Bronchial epithelial cell (primary cell): Measurements from ENCODE around the gene RPTOR. TPM values are rescaled to one million over a fixed set of nuclear protein-coding genes. Genes with fewer than 3 reads are reported as not detected.

Experiments used
- DNase-seq: peaks from one replicate; pipeline ENCODE4 v3.0.0-alpha.2; 2010; ENCODE audit warnings: low read depth
- FAIRE-seq: peaks from 2 replicates; lab custom pipeline; 2011; peaks lifted over from hg19 to GRCh38; lab: Jason Lieb, UNC
- H3K27me3 ChIP-seq: 2 replicates; pipeline ENCODE4 v1.5.1; 2011; ENCODE audit warnings: low read length; ENCODE audit not compliant: control insufficient read depth, insufficient read depth
- H3K36me3 ChIP-seq: 2 replicates; pipeline ENCODE4 v1.5.1; 2011; ENCODE audit warnings: low read length; ENCODE audit not compliant: control insufficient read depth, insufficient read depth
- H3K4me3 ChIP-seq: 2 replicates; pipeline ENCODE4 v1.5.1; 2011; ENCODE audit warnings: mild to moderate bottlenecking, low read depth, low read length, control low read depth
- total RNA-seq: library from RNA; depleted of rRNA; stranded (reverse); fragments of >200 nt; gene quantifications from 2 replicates; pipeline ENCODE4 v1.2.1, GENCODE V29; 2014
- TF ChIP-seq, protein P1 (sequence below): IDR thresholded peaks from 2 replicates; pipeline ENCODE4 v1.5.1; 2011; ENCODE audit warnings: mild to moderate bottlenecking, moderate library complexity, low read length, control low read depth, inconsistent platforms; ENCODE audit not compliant: insufficient read depth, severe bottlenecking

Gene RPTOR
- total RNA-seq, 1 donor from 2014 or later: 14.0 TPM

- DNase-seq (no peak), FAIRE-seq (no peak)
- Histone ChIP-seq H3K36me3 (no peaks in the 10 kb centered on the region), H3K27me3 (no peaks in the 10 kb centered on the region), H3K4me3 (no peak overlapping the region)
- TF ChIP-seq, protein P1, sequence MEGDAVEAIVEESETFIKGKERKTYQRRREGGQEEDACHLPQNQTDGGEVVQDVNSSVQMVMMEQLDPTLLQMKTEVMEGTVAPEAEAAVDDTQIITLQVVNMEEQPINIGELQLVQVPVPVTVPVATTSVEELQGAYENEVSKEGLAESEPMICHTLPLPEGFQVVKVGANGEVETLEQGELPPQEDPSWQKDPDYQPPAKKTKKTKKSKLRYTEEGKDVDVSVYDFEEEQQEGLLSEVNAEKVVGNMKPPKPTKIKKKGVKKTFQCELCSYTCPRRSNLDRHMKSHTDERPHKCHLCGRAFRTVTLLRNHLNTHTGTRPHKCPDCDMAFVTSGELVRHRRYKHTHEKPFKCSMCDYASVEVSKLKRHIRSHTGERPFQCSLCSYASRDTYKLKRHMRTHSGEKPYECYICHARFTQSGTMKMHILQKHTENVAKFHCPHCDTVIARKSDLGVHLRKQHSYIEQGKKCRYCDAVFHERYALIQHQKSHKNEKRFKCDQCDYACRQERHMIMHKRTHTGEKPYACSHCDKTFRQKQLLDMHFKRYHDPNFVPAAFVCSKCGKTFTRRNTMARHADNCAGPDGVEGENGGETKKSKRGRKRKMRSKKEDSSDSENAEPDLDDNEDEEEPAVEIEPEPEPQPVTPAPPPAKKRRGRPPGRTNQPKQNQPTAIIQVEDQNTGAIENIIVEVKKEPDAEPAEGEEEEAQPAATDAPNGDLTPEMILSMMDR: no peak
Measured at GRCh38 chr17:80868022-80868609, 323.5 kb downstream of the RPTOR start.

DNA sequence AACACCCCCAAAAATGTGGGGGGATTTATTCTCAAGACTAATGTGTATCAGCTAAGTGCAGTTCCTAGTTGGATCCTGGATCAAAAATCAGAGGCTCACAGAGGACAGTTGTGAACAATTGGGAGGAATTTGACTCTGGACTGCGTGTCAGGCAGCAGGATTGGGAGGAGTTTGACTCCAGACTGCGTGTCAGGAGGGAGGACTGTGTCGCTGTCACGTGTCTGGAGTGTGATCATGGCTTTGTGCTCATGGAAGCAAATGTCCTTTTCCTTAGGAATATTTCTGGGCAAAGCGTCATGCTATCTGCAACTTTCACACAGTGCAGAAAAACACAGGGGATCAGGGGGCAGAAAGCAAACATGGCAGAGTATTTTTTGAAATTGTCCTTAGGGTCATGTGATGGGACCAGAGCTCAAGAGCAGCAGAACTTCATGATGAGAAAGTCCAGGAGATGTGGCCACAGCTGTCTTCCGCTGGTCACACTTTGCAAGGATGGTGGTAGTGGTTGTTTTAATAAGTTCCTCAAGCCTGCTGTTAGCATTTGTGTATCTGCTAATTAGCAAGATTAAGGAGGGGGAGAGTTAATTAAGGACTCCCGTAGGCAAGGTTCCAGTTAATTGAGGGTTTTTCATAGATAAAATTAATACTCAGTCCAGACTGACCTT lies 325.0 kb downstream of the RPTOR start:
- no peaks in the 10 kb centered on the region for H3K36me3 ChIP-seq
- DNase-seq: no peak
- TF ChIP-seq, protein P1: no peak
- no peak for FAIRE-seq
- H3K27me3 ChIP-seq: no peaks in the 10 kb centered on the region
- no peak overlapping the region for H3K4me3 ChIP-seq

GRCh38 chr17:80870401-80870800 lies 325.8 kb downstream of the RPTOR start:
- TF ChIP-seq, protein P1: no peak
- DNase-seq (no peak), FAIRE-seq (no peak)
- H3K4me3 ChIP-seq: no peak overlapping the region
- no peaks in the 10 kb centered on the region for H3K36me3 ChIP-seq
- H3K27me3 ChIP-seq: no peaks in the 10 kb centered on the region

DNA sequence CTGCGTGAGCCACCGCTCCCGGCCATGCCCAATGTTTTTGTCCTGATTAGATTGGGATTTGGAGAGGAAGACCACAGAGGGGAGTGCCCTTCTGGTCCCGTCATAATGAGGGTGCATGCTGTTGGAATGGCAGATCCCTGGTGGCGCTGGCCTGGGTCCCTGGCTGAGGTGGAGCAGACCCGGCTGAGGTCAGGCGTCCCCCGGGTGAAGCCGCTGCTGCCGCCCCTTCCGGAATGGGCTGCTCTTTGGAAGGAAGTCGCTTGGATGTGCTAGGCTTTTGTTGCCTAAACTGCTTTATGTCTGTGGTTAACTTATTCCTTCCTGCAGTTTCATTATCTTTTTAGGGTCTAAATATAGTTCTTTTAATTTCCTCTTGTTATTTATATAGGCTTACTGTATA lies 326.7 kb downstream of the RPTOR start:
- no peak for FAIRE-seq
- no peaks in the 10 kb centered on the region for H3K36me3 ChIP-seq
- DNase-seq: no peak
- TF ChIP-seq, protein P1: no peak
- no peak overlapping the region for H3K4me3 ChIP-seq
- no peaks in the 10 kb centered on the region for H3K27me3 ChIP-seq

GRCh38 chr17:80872001-80872500 lies 327.4 kb downstream of the RPTOR start:
- H3K27me3 ChIP-seq: no peaks in the 10 kb centered on the region

More at GRCh38 chr17:80872001-80872500, 327.4 kb downstream of the RPTOR start:
- FAIRE-seq: no peak
- TF ChIP-seq, protein P1: no peak
- no peak overlapping the region for H3K4me3 ChIP-seq
- no peaks in the 10 kb centered on the region for H3K36me3 ChIP-seq
- DNase-seq: no peak
